Activated CD4-positive, alpha-beta T cell treated with anti-CD3 and anti-CD28 coated beads, Interleukin-10, Interleukin-2, amounts not matched to agents 100 ng/mL and 50 ng/mL, durations not matched to agents 16 hours and 8 hours (primary cell): ENCODE data around the gene TRAF2.

Experiments
- DNase-seq: peaks from one replicate; pipeline ENCODE4 v3.0.0-alpha.2; 2020

TRAF2 gene

DNA sequence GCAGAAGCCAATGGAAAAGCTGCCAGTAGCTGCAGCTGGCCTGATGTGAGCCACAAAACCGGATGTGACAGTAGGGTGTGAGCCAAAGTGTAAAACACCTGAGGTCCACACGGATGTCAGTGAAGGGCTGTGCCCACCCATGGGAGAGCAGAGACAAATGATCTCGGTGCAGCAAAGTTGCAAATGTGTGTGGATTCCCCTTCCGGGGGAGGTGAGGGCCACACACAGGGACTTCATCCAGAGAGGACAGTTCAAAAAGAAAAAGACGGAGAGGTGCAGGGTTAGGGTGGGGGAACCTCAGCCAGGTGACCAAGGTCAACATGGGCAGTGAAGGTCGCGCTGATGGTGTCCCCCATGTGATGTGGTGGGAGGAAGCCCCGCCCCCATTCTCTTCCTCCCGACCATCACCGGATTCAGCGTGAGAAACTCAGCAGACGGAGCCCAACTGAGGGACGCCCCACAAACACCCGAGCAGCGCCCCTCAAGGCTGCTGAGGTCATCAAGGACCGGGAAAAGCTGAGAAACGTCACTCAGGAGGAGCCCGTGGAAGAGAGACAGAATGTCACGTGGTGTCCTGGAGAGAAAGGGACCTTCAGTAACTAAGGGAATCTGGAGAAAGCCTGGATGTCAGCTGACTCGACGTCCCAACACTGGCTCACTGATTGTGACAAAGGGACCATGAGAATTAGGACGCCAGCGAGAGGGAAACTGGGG is 79.6 kb downstream of the TRAF2 start:
- peak; percentile 38 for DNase-seq

DNA sequence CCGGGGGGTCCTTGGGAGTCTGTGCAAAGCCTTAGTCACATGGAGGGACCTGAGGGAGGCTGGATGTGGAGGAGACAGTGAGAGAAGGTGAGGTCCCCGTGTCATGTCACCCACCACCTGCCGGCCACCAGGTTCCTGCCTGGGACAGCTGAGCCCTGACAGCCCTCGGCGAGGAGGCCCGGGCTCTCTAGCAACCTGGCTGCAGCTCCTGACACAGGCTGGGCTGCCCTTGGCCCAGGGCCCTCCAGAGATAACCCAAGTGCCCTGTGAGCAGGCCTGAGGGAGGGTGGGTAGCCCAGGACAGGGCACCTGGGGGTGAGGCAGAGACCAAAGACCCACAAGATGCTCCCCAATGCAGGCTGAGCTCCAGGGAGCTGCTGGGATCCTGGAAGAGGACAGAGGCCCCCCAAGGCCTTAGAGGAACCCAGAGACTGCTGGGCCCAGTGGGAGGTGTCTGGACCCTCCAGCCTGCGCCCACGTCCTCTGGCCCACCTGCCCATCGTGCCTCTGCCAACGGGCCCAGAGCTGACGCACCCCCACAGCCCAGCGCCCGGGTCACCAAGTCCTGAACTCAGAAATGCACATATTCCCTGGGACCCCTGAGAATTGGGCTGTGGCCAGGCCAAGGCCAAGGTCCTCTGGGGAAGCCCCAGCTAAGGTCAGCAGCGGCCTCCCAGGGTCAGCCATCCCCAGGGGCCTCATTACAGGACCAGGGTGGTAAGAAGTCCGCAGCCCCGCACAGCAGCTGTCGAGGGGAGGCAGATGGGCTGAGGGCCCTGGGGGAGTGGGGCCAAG is 82.2 kb downstream of the TRAF2 start:
- no peak for DNase-seq

- no peak for DNase-seq
Measured at GRCh38 chr9:136969150-136969549, 82.8 kb downstream of the TRAF2 start.

GRCh38 chr9:136969774-136970173 is 83.5 kb downstream of the TRAF2 start:
- no peak for DNase-seq

GRCh38 chr9:136970361-136970760 is 84.0 kb downstream of the TRAF2 start:
- no peak for DNase-seq

GRCh38 chr9:136971746-136972145 is 85.4 kb downstream of the TRAF2 start:
- DNase-seq = no peak

GRCh38 chr9:136972335-136972734 is 86.0 kb downstream of the TRAF2 start:
- DNase-seq = no peak

- no peak for DNase-seq
Measured at GRCh38 chr9:136972743-136973142, 86.4 kb downstream of the TRAF2 start.

DNA sequence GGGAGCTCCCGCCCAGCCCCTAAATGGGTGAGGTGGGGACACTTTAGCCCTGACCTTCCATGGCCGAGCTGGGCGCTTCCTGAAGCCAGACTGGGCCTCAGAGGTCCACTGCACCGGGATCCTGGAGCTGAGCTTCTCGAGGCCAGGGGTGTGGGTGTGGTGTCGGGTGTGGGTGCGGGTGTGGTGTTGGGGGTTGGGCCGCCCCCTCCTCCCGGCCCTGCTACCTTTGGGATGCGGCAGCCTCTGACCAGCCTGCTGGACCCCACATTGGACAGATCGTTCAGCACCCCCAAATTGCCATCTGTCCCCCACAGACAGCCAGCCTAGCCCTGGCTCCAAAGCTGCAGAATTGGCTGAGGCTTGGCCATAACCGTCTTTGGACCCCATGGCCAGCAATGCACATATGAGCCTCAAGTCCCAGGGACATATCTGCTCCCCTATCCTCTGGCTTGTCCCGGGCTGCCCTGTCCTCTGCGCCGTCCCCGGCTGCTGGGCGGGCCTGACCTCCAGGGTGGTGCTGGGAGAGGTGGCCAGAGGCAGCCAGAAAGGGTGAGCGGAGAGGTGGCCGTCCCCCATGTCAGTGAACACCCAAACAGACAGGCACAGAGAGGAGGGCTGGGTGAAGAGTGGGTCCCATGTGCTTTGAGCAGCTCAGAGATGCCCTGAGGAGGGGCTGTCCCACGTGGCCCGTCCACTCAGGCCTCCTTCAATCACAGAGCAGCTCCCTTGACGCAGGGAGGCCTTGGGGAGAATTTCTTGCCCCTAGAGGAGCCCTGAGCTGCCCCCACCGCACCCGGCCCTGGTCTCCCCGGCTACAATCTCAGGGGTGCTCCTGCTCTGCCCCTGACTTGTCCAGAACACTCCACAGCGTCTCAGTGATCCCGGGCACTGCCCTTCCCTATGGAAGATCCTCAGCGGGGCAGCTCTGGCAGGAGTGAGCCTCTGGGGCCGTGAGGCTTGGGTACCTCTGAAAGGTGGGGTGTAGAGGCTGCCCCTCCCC is 87.6 kb downstream of the TRAF2 start:
- no peak for DNase-seq

GRCh38 chr9:136974817-136975535 is 88.7 kb downstream of the TRAF2 start:
- DNase-seq = no peak

DNA sequence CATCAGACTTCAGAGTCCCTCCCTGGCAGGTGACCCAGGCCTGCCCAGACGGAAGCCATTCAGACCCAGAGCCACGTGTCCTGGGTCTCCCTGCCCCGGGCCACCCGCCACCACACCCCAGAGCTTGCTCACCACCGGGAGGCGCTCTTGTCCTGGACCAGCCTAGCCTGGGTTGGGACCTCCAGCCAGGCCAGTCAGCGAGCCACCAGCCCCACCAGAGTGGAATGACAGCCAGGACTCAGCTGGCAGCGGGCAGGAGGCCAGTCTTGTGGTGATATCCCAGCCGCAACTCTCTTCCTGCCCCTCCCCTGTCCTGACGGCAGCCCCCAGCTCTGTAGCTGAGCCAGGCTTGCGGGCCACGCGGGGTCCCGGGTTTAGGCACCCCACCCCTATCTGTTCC is 89.3 kb downstream of the TRAF2 start:
- peak; percentile 46 for DNase-seq
